Natural killer cell (primary cell): Measurements from ENCODE around the gene ACKR3. TPM values are rescaled to one million over a fixed set of nuclear protein-coding genes. Genes with fewer than 3 reads are reported as not detected.

Experiments used
- ATAC-seq, 3 donors: fragments of 150-1000 bp in 2 of 3; fragments of 200-7000 bp in 1 of 3; cut with Tn5 transposase; 1 replicate in 1 of 3; 2 replicates in 2 of 3; pipeline ENCODE4 v1.10.0; 2021; ENCODE audit warnings: mild to moderate bottlenecking in 2 of 3, moderate library complexity in 2 of 3
- DNase-seq, 2 donors: peaks; one replicate each; pipeline versions ENCODE4 v3.0.0 to v3.0.0-alpha.2; 2013 to 2021; ENCODE audit warnings: mixed read lengths in 1 of 2
- H3K27ac ChIP-seq: one replicate; pipeline ENCODE4 v1.5.1; 2013; ENCODE audit warnings: mild to moderate bottlenecking, low read length
- H3K27me3 ChIP-seq: one replicate; pipeline ENCODE4 v1.6.1; 2013; ENCODE audit warnings: low read length; ENCODE audit not compliant: control insufficient read depth, insufficient read depth
- H3K36me3 ChIP-seq: one replicate; pipeline ENCODE4 v1.6.1; 2013; ENCODE audit warnings: low read length; ENCODE audit not compliant: control insufficient read depth, insufficient read depth
- H3K4me1 ChIP-seq: one replicate; pipeline ENCODE4 v1.6.1; 2013; ENCODE audit warnings: low read length; ENCODE audit not compliant: control insufficient read depth, insufficient read depth
- H3K4me3 ChIP-seq: one replicate; pipeline ENCODE4 v1.5.1; 2013; ENCODE audit warnings: low read length
- H3K9me3 ChIP-seq: one replicate; pipeline ENCODE4 v1.6.1; 2013; ENCODE audit warnings: low read length; ENCODE audit not compliant: control insufficient read depth, insufficient read depth
- H3K27ac Mint-ChIP-seq, 2 donors: one replicate each; pipeline ENCODE4 v1.8.0; 2022; ENCODE audit warnings: mild to moderate bottlenecking in 2 of 2, mixed read lengths in 2 of 2, moderate library complexity in 1 of 2
- H3K27me3 Mint-ChIP-seq, 2 donors: one replicate each; pipeline ENCODE4 v1.8.0; 2022; ENCODE audit warnings: low read depth in 2 of 2, mixed read lengths in 2 of 2
- H3K36me3 Mint-ChIP-seq: one replicate; pipeline ENCODE4 v1.8.0; 2022; ENCODE audit warnings: mixed read lengths
- H3K4me1 Mint-ChIP-seq, 2 donors: one replicate each; pipeline ENCODE4 v1.8.0; 2022; ENCODE audit warnings: mixed read lengths in 2 of 2
- H3K4me3 Mint-ChIP-seq: one replicate; pipeline ENCODE4 v1.8.0; 2022; ENCODE audit warnings: mild to moderate bottlenecking, moderate library complexity, mixed read lengths
- H3K9me3 Mint-ChIP-seq, 2 donors: one replicate each; pipeline ENCODE4 v1.8.0; 2022; ENCODE audit warnings: mixed read lengths in 2 of 2
- WGBS: methylation state at CpG from one replicate; pipeline ENCODE4 v1.1.7; 2013; ENCODE audit warnings: missing lambda C conversion rate; ENCODE audit not compliant: insufficient coverage; 5-methylcytosine and 5-hydroxymethylcytosine counted together
- intact Hi-C: fragments of 100-400 bp; cut with micrococcal nuclease; formaldehyde crosslinking; loops from one replicate; pipeline ENCODE4 v1.14.2; 2022
- total RNA-seq, 4 donors: library from RNA; stranded (reverse); fragments of 120-200 nt in 1 of 4; gene quantifications; one replicate each; pipeline versions ENCODE4 v1.2.3 to v1.2.4, GENCODE V29; 2013 to 2022
- TF ChIP-seq, protein P1 (sequence below): fragments of 200-600 bp; IDR thresholded peaks from one replicate; pipeline ENCODE4 v1.8.0; 2022; ENCODE audit warnings: antibody characterized with exemption

The ACKR3 gene
- total RNA-seq, 3 donors from 2014 or later (not counting 1 experiment from before 2014, with no cell fraction given) = 4.4 to 5.5 (median 4.6) TPM

GRCh38 chr2:236575510-236575909 is 5.9 kb downstream of the ACKR3 start:
- TF ChIP-seq, protein P1, sequence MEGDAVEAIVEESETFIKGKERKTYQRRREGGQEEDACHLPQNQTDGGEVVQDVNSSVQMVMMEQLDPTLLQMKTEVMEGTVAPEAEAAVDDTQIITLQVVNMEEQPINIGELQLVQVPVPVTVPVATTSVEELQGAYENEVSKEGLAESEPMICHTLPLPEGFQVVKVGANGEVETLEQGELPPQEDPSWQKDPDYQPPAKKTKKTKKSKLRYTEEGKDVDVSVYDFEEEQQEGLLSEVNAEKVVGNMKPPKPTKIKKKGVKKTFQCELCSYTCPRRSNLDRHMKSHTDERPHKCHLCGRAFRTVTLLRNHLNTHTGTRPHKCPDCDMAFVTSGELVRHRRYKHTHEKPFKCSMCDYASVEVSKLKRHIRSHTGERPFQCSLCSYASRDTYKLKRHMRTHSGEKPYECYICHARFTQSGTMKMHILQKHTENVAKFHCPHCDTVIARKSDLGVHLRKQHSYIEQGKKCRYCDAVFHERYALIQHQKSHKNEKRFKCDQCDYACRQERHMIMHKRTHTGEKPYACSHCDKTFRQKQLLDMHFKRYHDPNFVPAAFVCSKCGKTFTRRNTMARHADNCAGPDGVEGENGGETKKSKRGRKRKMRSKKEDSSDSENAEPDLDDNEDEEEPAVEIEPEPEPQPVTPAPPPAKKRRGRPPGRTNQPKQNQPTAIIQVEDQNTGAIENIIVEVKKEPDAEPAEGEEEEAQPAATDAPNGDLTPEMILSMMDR = no peak
- H3K4me3 Mint-ChIP-seq = no peak overlapping the region
- Histone ChIP-seq H3K27ac (no peak overlapping the region), H3K27me3 (no peaks in the 10 kb centered on the region), H3K4me3 (no peak overlapping the region), H3K4me1 (no peaks in the 10 kb centered on the region), H3K36me3 (peaks cover 16% of the 10 kb centered on the region), H3K9me3 (no peaks in the 10 kb centered on the region)
- intact Hi-C loops = no loop called here
- H3K27ac Mint-ChIP-seq = no peak overlapping the region
- DNase-seq = no peak
- H3K4me1 Mint-ChIP-seq = peaks cover 21 to 35% of the 10 kb centered on the region in 2 donors
- no peaks in the 10 kb centered on the region for H3K27me3 Mint-ChIP-seq
- peaks cover 3% of the 10 kb centered on the region for H3K36me3 Mint-ChIP-seq
- H3K9me3 Mint-ChIP-seq = no peaks in the 10 kb centered on the region
- no peak for ATAC-seq
- 92% methylated on average over 9 of the region's 11 CpGs for WGBS

DNA sequence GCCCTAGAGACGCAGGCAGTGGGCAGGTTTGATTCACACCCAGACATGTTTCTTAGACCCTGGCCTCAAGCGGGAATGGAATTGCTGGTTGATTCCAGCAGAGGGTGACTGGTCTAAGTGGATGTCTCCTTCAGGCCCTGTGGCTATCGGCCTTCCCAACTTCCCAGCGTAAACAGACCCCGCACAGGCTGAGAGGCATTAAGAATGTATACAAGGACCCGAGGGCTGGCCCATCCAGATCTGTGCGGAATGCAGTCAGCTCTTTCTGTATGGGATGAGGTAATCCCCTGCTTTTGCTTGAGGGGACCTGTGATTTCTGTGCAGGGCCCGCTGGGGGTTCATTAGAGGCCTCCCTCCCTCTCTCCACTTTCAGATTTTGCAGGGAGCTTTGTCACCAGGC is 6.5 kb downstream of the ACKR3 start:
- Histone ChIP-seq H3K4me1 (no peaks in the 10 kb centered on the region), H3K36me3 (peaks cover 22% of the 10 kb centered on the region), H3K27ac (no peak overlapping the region), H3K4me3 (no peak overlapping the region), H3K27me3 (no peaks in the 10 kb centered on the region), H3K9me3 (no peaks in the 10 kb centered on the region)
- TF ChIP-seq, protein P1 = no peak
- Mint-ChIP-seq H3K4me1 (peaks cover 22 to 37% of the 10 kb centered on the region in 2 donors), H3K27me3 (no peaks in the 10 kb centered on the region), H3K9me3 (no peaks in the 10 kb centered on the region), H3K36me3 (peaks cover 9% of the 10 kb centered on the region), H3K27ac (no peak overlapping the region), H3K4me3 (no peak overlapping the region)
- DNase-seq (no peak), ATAC-seq (no peak)
- intact Hi-C loops = no loop called here
- 95% methylated on average over 8 of the region's 8 CpGs for WGBS

DNA sequence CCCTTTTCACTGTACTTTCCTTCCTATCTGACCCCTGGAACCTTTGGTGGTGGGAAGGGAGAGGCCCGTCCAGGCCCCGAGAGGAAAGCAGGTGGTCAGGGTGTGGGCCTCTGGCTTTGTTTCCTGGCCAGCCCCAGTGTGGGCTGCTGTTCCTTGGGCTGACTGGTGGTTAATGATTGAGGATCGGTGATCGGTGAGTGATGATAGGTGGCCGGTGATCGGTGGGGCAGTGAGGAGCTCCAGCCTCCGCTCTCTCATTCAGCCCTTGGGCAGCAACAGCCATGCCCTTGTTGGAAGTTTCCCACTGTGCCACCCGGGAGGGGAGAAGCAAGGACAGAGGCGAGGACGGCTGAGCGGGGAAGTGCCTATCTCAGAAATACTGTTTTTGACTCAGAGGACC is 7.3 kb downstream of the ACKR3 start:
- Histone ChIP-seq H3K27me3 (no peaks in the 10 kb centered on the region), H3K4me1 (no peaks in the 10 kb centered on the region), H3K36me3 (peaks cover 27% of the 10 kb centered on the region), H3K27ac (no peak overlapping the region), H3K4me3 (no peak overlapping the region), H3K9me3 (no peaks in the 10 kb centered on the region)
- no peak overlapping the region for H3K27ac Mint-ChIP-seq
- intact Hi-C loops = no loop called here
- ATAC-seq (no peak), DNase-seq (no peak)
- H3K4me3 Mint-ChIP-seq = no peak overlapping the region
- WGBS = 96% methylated on average over 11 of the region's 11 CpGs
- H3K36me3 Mint-ChIP-seq = peaks cover 13% of the 10 kb centered on the region
- no peaks in the 10 kb centered on the region for H3K9me3 Mint-ChIP-seq
- peaks cover 22 to 37% of the 10 kb centered on the region in 2 donors for H3K4me1 Mint-ChIP-seq
- TF ChIP-seq, protein P1 = no peak
- H3K27me3 Mint-ChIP-seq = no peaks in the 10 kb centered on the region
